Endometrium (tissue), 2 donors: ENCODE data around the gene UBE2E1.

ENCODE experiments used
- FAIRE-seq: peaks from 2 replicates; lab custom pipeline; 2012; peaks lifted over from hg19 to GRCh38; lab: Jason Lieb, UNC
- donor health status: control.
- donor health status: control.

UBE2E1 gene

GRCh38 chr3:23805633-23806533 is at the start of gene UBE2E1:
Gene UBE2E1 (plus strand): TSS chr3:23805955. CDS start chr3:23807270, 1,315 bp downstream.
- FAIRE-seq, result no peak

GRCh38 chr3:23756206-23756840 is 49.4 kb upstream of the UBE2E1 start:
- no peak for FAIRE-seq

GRCh38 chr3:23758253-23758838 is 47.4 kb upstream of the UBE2E1 start:
- FAIRE-seq, result no peak

- no peak for FAIRE-seq
Measured at GRCh38 chr3:23760325-23760724, 45.4 kb upstream of the UBE2E1 start.

- FAIRE-seq, result no peak
Measured at GRCh38 chr3:23760871-23761373, 44.8 kb upstream of the UBE2E1 start.

GRCh38 chr3:23761440-23761896 is 44.3 kb upstream of the UBE2E1 start:
- no peak for FAIRE-seq

- no peak for FAIRE-seq
Measured at GRCh38 chr3:23762214-23762613, 43.5 kb upstream of the UBE2E1 start.

GRCh38 chr3:23762759-23763477 is 42.8 kb upstream of the UBE2E1 start:
- FAIRE-seq, result peak; percentile 74

GRCh38 chr3:23764407-23764806 is 41.3 kb upstream of the UBE2E1 start:
- FAIRE-seq, result no peak

- no peak for FAIRE-seq
Measured at GRCh38 chr3:23767546-23767945, 38.2 kb upstream of the UBE2E1 start.

- FAIRE-seq, result no peak
Measured at GRCh38 chr3:23775254-23775909, 30.4 kb upstream of the UBE2E1 start.

GRCh38 chr3:23776352-23776891 is 29.3 kb upstream of the UBE2E1 start:
- FAIRE-seq, result no peak

GRCh38 chr3:23778446-23778845 is 27.3 kb upstream of the UBE2E1 start:
- FAIRE-seq, result no peak

- no peak for FAIRE-seq
Measured at GRCh38 chr3:23779841-23780240, 25.9 kb upstream of the UBE2E1 start.

- no peak for FAIRE-seq
Measured at GRCh38 chr3:23781051-23781450, 24.7 kb upstream of the UBE2E1 start.

- FAIRE-seq, result no peak
Measured at GRCh38 chr3:23781871-23782270, 23.9 kb upstream of the UBE2E1 start.

GRCh38 chr3:23785097-23785645 is 20.6 kb upstream of the UBE2E1 start:
- FAIRE-seq, result peak; percentile 98

- FAIRE-seq, result no peak
Measured at GRCh38 chr3:23785882-23786281, 19.9 kb upstream of the UBE2E1 start.

- FAIRE-seq, result no peak
Measured at GRCh38 chr3:23791678-23792077, 14.1 kb upstream of the UBE2E1 start.

- no peak for FAIRE-seq
Measured at GRCh38 chr3:23793528-23794134, 12.1 kb upstream of the UBE2E1 start.

- no peak for FAIRE-seq
Measured at GRCh38 chr3:23795096-23795495, 10.7 kb upstream of the UBE2E1 start.
